ENCODE data around the gene FOXP1. TPM values are rescaled to one million over a fixed set of nuclear protein-coding genes. Genes with fewer than 3 reads are reported as not detected.

Gene FOXP1
- total and polyA plus RNA-seq, 9 of the 15 experiments (the other 6 are each of a cell fraction or from before 2014, with no cell fraction given) = 7.7 to 34.5 (median 13.7) TPM

GRCh38 chr3:71148455-71149060 lies 435.0 kb downstream of the FOXP1 start:
- no peak overlapping the region for H3K9ac ChIP-seq (ENCODE audit: insufficient read depth in 1 of 2, low read depth in 2 of 2, low read length in 2 of 2)
- no TSS peak for BruUV-seq (replicated peaks)
- no peak for FAIRE-seq
- H3K36me3 ChIP-seq (ENCODE audit: control insufficient read depth, insufficient read depth, low read length) = no peaks in the 10 kb centered on the region
- in situ Hi-C loops (cut with MboI) (no loop called here), intact Hi-C loops (cut with micrococcal nuclease) (no loop called here)
- no peaks in the 10 kb centered on the region for H4K20me1 ChIP-seq (replicated peaks; ENCODE audit: control insufficient read depth, insufficient read depth, low read length)
- no peaks in the 10 kb centered on the region for H3K9me3 ChIP-seq (replicated peaks; ENCODE audit: control insufficient read depth, insufficient read depth, low read depth, low read length)
- H3K4me3 ChIP-seq = no peak overlapping the region
- WGBS (ENCODE audit: insufficient coverage, low coverage, missing lambda C conversion rate) = 0% methylated on average over 1 of the region's 1 CpG
- ATAC-seq = no peak
- H3K27ac ChIP-seq (ENCODE audit: extremely low read depth, low read depth, low read length) = no peak overlapping the region
- no peak for DNase-seq (ENCODE audit: extremely low read depth in 1 of 4, low spot score in 3 of 4)
- ChIA-PET POLR2A (no interaction called here), CTCF (ENCODE audit: low intra/inter-chr PET ratio) (no interaction called here)
- no peaks in the 10 kb centered on the region for H3K9me1 ChIP-seq (ENCODE audit: control insufficient read depth, insufficient read depth, low read length)
- no peak overlapping the region for H2AFZ ChIP-seq (ENCODE audit: low read depth, low read length)
- H3K79me2 ChIP-seq (ENCODE audit: control insufficient read depth, insufficient read depth, low read length) = no peaks in the 10 kb centered on the region
- H3K4me2 ChIP-seq (ENCODE audit: insufficient read depth, low read length) = no peak overlapping the region
- H3K27me3 ChIP-seq (ENCODE audit: control insufficient read depth in 2 of 2, insufficient read depth in 2 of 2, low read length in 2 of 2) = no peaks in the 10 kb centered on the region
- H3K4me1 ChIP-seq (replicated peaks in 1 of 2; ENCODE audit: control insufficient read depth in 2 of 2, insufficient read depth in 2 of 2, low read length in 2 of 2) = no peaks in the 10 kb centered on the region; a peak in 1 of 5 replicates
- TF ChIP-seq KLF6 (CRISPR knock-in tag; IDR thresholded peaks at IDR 0.05; ENCODE audit: borderline replicate concordance) (no peak), BRD9 (IDR thresholded peaks at IDR 0.05; ENCODE audit: low read depth, partially characterized antibody) (no peak), ZNF354B (CRISPR knock-in tag; IDR thresholded peaks at IDR 0.05) (no peak), ZC3H4 (CRISPR knock-in tag; IDR thresholded peaks at IDR 0.05; ENCODE audit: borderline replicate concordance) (no peak), HDGF (IDR thresholded peaks at IDR 0.05) (no peak), RFX7 (CRISPR knock-in tag; IDR thresholded peaks at IDR 0.05) (no peak), ZFP1 (CRISPR knock-in tag; IDR thresholded peaks at IDR 0.05) (no peak), MTF1 (CRISPR knock-in tag; IDR thresholded peaks at IDR 0.05; ENCODE audit: borderline replicate concordance) (no peak), RBM25 (IDR thresholded peaks at IDR 0.05; ENCODE audit: low read depth, low read length, severe bottlenecking) (peak; percentile 83), GMEB1 (CRISPR knock-in tag; IDR thresholded peaks at IDR 0.05) (no peak), ZHX1 (conservative IDR thresholded peaks at IDR 0.05; ENCODE audit: low read length) (no peak), ZNF347 (CRISPR knock-in tag; IDR thresholded peaks at IDR 0.05; ENCODE audit: low read depth) (no peak), ZBTB17 (CRISPR knock-in tag; IDR thresholded peaks at IDR 0.05) (no peak), ATF7 (IDR thresholded peaks at IDR 0.05) (no peak), MXD1 (CRISPR knock-in tag; IDR thresholded peaks at IDR 0.05; ENCODE audit: borderline replicate concordance, poor library complexity, severe bottlenecking) (no peak), ZNF398 (CRISPR knock-in tag; IDR thresholded peaks at IDR 0.05) (no peak), SMARCA5 (IDR thresholded peaks at IDR 0.05) (no peak), FOXK2 (conservative IDR thresholded peaks at IDR 0.05 in 1 of 2, IDR thresholded peaks at IDR 0.05 in 1 of 2; ENCODE audit: low read depth in 2 of 2) (no peak)
